HG02870 (cell line): Measurements from ENCODE around the gene HK1.
"Not testable (repeated sequence)": the region's sequence is repeated elsewhere in the genome, so short reads cannot be mapped to it uniquely, and the experiment has no call there.

Experiments used
- ATAC-seq: cut with Tn5 transposase; IDR thresholded peaks from one replicate; pipeline ENCODE4 v1.9.1; 2021; ENCODE audit warnings: mild to moderate bottlenecking, moderate library complexity; ENCODE audit not compliant: unreplicated experiment

Gene HK1

GRCh38 chr10:69325637-69326523 is 47.6 kb downstream of the HK1 start:
- not testable (repeated sequence) for ATAC-seq

- ATAC-seq: no peak
Observed at GRCh38 chr10:69326692-69327091, 48.4 kb downstream of the HK1 start.

DNA sequence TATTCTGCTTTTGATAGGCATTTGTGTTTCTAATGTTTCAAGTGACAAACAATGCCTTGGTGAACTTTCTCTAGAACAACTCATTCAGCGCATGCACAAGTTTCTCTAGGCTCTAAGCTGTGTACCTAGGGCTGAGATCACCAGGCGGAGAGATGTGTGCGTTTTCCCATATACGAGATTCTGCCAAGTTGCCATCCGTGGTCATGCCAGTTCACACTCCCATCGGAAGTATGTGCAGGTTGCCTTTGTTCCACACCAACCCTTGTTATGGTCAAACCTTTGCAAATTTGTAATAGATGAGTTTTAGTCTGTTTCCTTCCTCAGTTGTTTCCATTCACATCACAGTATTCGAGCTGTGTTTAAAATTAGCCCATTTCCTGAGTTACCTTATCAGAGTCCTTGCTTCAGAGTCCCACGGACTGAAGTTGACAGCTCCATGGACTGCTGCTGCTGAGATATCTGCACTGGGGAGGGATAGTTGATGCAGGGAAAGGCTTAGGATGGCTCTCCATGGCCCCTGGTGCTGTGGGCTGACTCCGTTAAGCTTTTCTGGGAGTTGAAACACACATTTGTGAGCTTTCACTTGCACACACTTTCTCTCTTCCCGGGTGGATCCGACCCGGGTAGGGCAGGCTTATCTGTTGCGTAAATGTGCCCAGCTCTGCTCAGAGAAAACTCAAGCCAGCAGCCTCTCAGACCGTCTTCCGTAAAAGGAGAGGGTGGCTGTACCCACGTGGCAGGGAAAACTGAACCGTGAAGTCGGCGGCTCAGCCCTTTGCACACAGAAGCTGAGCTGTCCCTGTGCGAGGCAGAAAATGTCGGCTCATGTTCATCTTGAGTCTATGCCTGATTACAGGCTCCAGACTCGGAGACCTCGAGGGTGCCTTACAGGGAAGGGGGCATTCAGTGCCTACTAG is 49.4 kb downstream of the HK1 start:
- ATAC-seq: peak; percentile 79

GRCh38 chr10:69328380-69328735 is 50.1 kb downstream of the HK1 start:
- ATAC-seq: no peak

DNA sequence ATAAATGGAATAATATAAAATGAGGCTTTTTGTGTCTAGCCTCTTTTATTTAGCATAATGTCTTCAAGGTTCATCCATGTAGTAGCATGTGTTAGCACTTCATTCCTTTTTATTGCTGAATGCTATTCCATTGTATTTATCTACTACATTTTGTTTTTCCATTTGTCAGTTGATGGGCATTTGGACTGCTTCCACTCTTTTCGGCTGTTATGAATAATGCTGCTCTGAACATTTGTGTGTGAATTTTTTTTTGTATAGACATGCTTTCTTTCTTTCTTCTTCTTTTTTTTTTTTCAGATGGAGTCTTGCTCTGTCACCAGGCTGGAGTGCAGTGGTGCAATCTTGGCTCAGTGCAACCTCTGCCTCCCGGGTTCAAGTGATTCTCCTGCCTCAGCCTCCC is 50.6 kb downstream of the HK1 start:
- ATAC-seq: not testable (repeated sequence)

DNA sequence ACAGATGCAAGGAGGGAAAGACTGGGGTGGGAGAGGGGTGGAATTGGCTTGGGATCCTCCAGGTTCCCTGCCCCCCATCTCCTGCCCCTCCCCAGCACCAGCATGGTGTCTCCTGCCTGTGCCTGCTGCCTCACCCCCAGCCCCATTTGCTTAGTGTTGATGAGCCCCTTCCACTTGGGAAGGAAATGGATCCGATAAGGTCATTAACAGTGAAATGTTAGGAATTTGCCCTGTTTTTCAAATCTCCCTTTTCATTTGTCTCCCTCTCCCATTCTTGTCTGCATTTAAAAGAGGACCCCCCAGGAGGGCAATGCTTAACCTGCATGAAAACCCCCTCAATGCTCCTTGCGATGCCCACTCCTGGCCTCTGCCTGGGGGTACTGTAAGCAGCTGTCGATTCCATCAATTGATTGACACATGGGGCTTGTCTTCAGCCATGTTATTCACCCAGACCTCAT is 51.5 kb downstream of the HK1 start:
- ATAC-seq: no peak

DNA sequence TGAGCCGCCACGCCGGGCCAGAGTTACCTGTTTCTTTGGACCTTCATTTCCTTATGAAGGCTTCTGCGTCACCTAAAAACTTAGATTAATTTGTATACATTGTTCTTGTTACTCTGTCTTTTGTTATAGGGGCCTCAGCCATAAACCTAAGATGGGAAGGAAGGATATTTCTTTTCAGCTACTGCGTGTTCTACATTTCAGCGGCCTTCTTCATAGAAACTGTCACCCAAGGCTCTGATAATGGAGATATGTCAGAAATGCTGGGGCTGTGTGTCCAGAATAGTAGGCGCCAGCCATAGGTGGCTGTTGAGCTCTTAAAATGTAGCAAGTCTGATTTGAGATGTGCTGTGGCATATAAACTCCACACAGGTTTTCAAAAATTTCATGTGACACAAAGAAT is 52.9 kb downstream of the HK1 start:
- ATAC-seq: no peak

- ATAC-seq: no peak
Observed at GRCh38 chr10:69332278-69333010, 54.1 kb downstream of the HK1 start.

DNA sequence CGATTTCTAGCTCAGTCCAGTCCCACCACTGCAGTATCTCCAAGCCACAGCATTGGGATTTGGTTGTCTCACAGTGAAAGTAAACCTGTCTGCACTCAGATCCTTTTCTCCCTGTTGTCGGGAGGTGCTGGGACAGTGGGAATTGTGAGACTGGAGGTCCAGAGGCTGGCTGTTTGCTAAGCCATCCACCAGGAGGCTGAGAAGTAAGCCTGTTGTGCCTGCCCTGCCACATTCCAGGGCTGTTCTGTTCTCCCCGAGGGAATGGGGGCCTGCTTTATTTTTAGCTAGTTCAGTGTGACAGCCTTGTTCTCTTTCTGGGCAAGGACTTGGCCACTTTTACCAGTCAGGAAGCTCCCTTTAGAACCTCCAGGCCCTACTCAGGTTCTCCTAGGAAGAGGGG is 54.9 kb downstream of the HK1 start:
- no peak for ATAC-seq

- not testable (repeated sequence) for ATAC-seq
Observed at GRCh38 chr10:69333865-69334301, 55.6 kb downstream of the HK1 start.

DNA sequence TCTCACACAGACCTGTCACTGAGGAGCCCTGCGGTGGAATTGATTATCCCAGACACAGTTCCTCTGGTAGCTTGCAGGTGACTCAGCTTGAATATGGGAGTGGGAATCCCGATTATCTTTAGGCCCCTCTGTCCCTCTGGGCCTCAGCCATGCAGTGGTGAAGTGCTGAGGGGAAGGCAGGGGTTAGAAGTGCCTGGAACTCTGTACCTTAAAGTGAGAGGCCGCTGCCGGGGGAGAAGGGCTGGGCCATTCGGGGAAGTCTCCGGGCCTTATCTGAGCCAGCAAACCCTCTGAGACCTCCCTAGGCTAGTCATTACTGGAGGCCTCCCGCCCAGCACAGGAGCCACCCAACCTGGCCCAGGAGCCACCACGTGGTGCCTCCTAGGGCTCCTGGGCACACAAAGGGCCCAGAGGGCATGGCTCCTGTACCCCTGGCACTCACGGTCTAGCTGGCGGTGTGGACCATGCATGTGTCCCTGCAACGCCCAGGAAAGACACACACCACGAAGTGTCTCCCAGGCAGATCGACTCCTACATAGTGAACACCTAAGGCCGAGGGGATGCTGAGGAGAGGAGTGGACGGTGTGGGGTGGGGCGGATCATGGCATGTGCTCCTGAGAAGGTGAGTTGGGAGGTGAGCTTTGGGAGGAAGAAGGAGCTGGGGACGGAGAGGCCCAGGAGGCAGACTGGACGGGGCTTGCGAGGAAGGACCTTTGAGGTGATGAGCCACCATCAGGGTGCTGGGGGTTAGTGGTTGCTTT is 56.2 kb downstream of the HK1 start:
- no peak for ATAC-seq

- ATAC-seq: no peak
Observed at GRCh38 chr10:69335063-69335587, 56.8 kb downstream of the HK1 start.

DNA sequence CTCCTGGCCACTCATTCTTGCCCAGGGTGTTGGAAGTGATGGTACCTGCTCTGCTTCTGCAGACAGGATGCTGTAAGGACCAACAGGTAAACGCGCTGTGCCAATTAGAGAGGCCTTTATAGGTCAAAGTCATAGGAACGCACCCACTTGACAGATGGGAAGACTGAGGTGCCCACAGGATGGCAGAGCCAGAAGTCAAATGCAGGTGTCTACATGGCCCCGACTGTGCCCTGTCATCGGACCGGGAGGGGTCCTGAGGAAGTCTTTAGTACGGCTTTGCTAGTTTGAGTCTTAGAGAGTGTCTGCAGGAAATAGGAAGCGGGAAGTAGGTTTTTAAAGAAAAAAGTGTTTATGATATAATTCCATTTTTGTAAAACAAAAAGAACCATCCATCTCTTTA is 57.3 kb downstream of the HK1 start:
- ATAC-seq: no peak

DNA sequence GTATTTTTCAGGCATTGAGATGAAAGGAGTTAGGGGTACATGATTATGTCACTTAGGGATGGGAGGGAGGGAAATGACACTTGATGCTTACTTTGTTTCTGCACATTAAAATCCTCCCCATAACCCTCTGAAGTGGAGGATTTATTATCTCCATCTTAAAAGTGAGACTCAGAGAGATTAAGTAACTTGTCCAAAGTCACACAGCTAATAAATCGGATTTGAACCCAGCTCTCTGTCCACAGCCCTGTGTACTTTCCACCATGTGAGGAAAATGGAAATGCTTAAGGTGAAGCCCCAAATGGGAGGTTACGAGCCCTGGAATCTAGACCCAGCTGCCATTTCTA is 58.6 kb downstream of the HK1 start:
- ATAC-seq: no peak

- ATAC-seq: no peak
Observed at GRCh38 chr10:69337296-69338132, 59.2 kb downstream of the HK1 start.

- ATAC-seq: no peak
Observed at GRCh38 chr10:69338133-69338456, 59.8 kb downstream of the HK1 start.

- no peak for ATAC-seq
Observed at GRCh38 chr10:69338547-69339450, 60.5 kb downstream of the HK1 start.

GRCh38 chr10:69340695-69341094 is 62.4 kb downstream of the HK1 start:
- no peak for ATAC-seq
